Measurements from ENCODE around the gene REG3G.

The REG3G gene

DNA sequence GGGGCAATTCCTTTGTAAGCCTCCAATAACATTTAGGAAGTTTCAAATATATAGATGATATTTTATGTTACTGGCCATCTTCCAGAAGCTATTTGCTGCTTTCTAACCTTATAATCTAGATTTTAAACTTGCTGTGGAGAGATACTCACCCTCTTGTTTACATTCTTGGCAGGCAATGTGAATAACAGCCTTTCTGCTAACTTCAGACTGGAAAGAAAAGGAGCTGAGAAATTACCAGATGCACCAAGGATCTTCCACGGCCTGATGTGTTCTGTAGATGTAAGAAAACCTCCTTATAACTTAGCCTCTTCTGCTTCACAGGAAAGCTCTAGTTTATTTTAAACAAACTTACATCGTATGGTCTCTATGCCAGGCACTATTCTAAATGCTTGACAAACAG lies 45.6 kb downstream of the REG3G start:
- Mint-ChIP-seq H3K4me3 (no peak overlapping the region), H3K9me3 (peaks cover 11% of the 10 kb centered on the region), H3K36me3 (no peaks in the 10 kb centered on the region), H3K4me1 (no peaks in the 10 kb centered on the region), H3K27ac (no peak overlapping the region), H3K27me3 (no peaks in the 10 kb centered on the region)
- ATAC-seq (ENCODE audit: low read depth) (no peak), DNase-seq (ENCODE audit: low spot score in 2 of 2) (no peak)

All from memory B cell (primary cell).